ENCODE results near the gene ATF2. TPM values are rescaled to one million over a fixed set of nuclear protein-coding genes. Genes with fewer than 3 reads are reported as not detected.
"Not testable (repeated sequence)": the region's sequence is repeated elsewhere in the genome, so short reads cannot be mapped to it uniquely, and the experiment has no call there.

Gene ATF2
- total RNA-seq, 2 donors from 2014 or later: 57.5 to 64.1 TPM

- Mint-ChIP-seq H3K27me3 (no peaks in the 10 kb centered on the region), H3K27ac (no peak overlapping the region), H3K4me3 (no peak overlapping the region), H3K4me1 (peaks cover 15% of the 10 kb centered on the region), H3K9me3 (no peaks in the 10 kb centered on the region), H3K36me3 (ENCODE audit: low read depth) (peaks cover 73% of the 10 kb centered on the region)
- no peak for ATAC-seq (replicated peaks)
Observed at GRCh38 chr2:175143191-175143590, 24.8 kb downstream of the ATF2 start.

GRCh38 chr2:175140332-175140731 lies 27.7 kb downstream of the ATF2 start:
- H3K27me3 Mint-ChIP-seq: no peaks in the 10 kb centered on the region
- H3K4me1 Mint-ChIP-seq: peaks cover 23% of the 10 kb centered on the region
- ATAC-seq (replicated peaks): no peak
- H3K27ac Mint-ChIP-seq: no peak overlapping the region
- peaks cover 77% of the 10 kb centered on the region for H3K36me3 Mint-ChIP-seq (ENCODE audit: low read depth)
- H3K4me3 Mint-ChIP-seq: no peak overlapping the region
- no peaks in the 10 kb centered on the region for H3K9me3 Mint-ChIP-seq

- ATAC-seq (replicated peaks): no peak
- no peaks in the 10 kb centered on the region for H3K9me3 Mint-ChIP-seq
- H3K4me3 Mint-ChIP-seq: no peak overlapping the region
- H3K36me3 Mint-ChIP-seq (ENCODE audit: low read depth): peaks cover 93% of the 10 kb centered on the region
- peak overlapping the region; percentile 34 for H3K27ac Mint-ChIP-seq
- peaks cover 24% of the 10 kb centered on the region for H3K4me1 Mint-ChIP-seq
- no peaks in the 10 kb centered on the region for H3K27me3 Mint-ChIP-seq
Observed at GRCh38 chr2:175137793-175138192, 30.2 kb downstream of the ATF2 start.

- H3K27me3 Mint-ChIP-seq: no peaks in the 10 kb centered on the region
- H3K36me3 Mint-ChIP-seq (ENCODE audit: low read depth): peaks cover 88% of the 10 kb centered on the region
- ATAC-seq (replicated peaks): no peak
- H3K4me1 Mint-ChIP-seq: peaks cover 24% of the 10 kb centered on the region
- no peaks in the 10 kb centered on the region for H3K9me3 Mint-ChIP-seq
- peak overlapping the region; percentile 34 for H3K27ac Mint-ChIP-seq
- H3K4me3 Mint-ChIP-seq: no peak overlapping the region
Observed at GRCh38 chr2:175136334-175137215, 31.4 kb downstream of the ATF2 start.

GRCh38 chr2:175135862-175136261 lies 32.1 kb downstream of the ATF2 start:
- H3K4me1 Mint-ChIP-seq: peaks cover 24% of the 10 kb centered on the region

GRCh38 chr2:175135177-175135576 lies 32.8 kb downstream of the ATF2 start:
- peaks cover 90% of the 10 kb centered on the region for H3K36me3 Mint-ChIP-seq (ENCODE audit: low read depth)
- H3K27ac Mint-ChIP-seq: no peak overlapping the region
- no peaks in the 10 kb centered on the region for H3K9me3 Mint-ChIP-seq
- no peak overlapping the region for H3K4me3 Mint-ChIP-seq
- ATAC-seq (replicated peaks): no peak
- peaks cover 24% of the 10 kb centered on the region for H3K4me1 Mint-ChIP-seq
- no peaks in the 10 kb centered on the region for H3K27me3 Mint-ChIP-seq

More at GRCh38 chr2:175135862-175136261, 32.1 kb downstream of the ATF2 start:
- ATAC-seq (replicated peaks): no peak
- Mint-ChIP-seq H3K4me3 (no peak overlapping the region), H3K36me3 (ENCODE audit: low read depth) (peaks cover 87% of the 10 kb centered on the region), H3K27ac (no peak overlapping the region), H3K9me3 (no peaks in the 10 kb centered on the region), H3K27me3 (no peaks in the 10 kb centered on the region)

GRCh38 chr2:175131252-175131651 lies 36.8 kb downstream of the ATF2 start:
- no peaks in the 10 kb centered on the region for H3K27me3 Mint-ChIP-seq
- peaks cover 93% of the 10 kb centered on the region for H3K36me3 Mint-ChIP-seq (ENCODE audit: low read depth)
- H3K4me1 Mint-ChIP-seq: peaks cover 11% of the 10 kb centered on the region
- no peak overlapping the region for H3K27ac Mint-ChIP-seq
- H3K9me3 Mint-ChIP-seq: no peaks in the 10 kb centered on the region
- no peak overlapping the region for H3K4me3 Mint-ChIP-seq
- no peak for ATAC-seq (replicated peaks)

- peak overlapping the region; percentile 1 for H3K27ac Mint-ChIP-seq
- ATAC-seq (replicated peaks): no peak
- peaks cover 16% of the 10 kb centered on the region for H3K4me1 Mint-ChIP-seq
- H3K9me3 Mint-ChIP-seq: no peaks in the 10 kb centered on the region
- H3K36me3 Mint-ChIP-seq (ENCODE audit: low read depth): peaks cover 85% of the 10 kb centered on the region
- no peak overlapping the region for H3K4me3 Mint-ChIP-seq
- H3K27me3 Mint-ChIP-seq: no peaks in the 10 kb centered on the region
Observed at GRCh38 chr2:175126661-175127060, 41.3 kb downstream of the ATF2 start.

GRCh38 chr2:175123254-175123653 lies 44.7 kb downstream of the ATF2 start:
- no peak overlapping the region for H3K4me3 Mint-ChIP-seq
- H3K36me3 Mint-ChIP-seq (ENCODE audit: low read depth): peaks cover 59% of the 10 kb centered on the region
- H3K4me1 Mint-ChIP-seq: peaks cover 16% of the 10 kb centered on the region
- no peak for ATAC-seq (replicated peaks)
- no peaks in the 10 kb centered on the region for H3K9me3 Mint-ChIP-seq
- no peaks in the 10 kb centered on the region for H3K27me3 Mint-ChIP-seq
- H3K27ac Mint-ChIP-seq: no peak overlapping the region

GRCh38 chr2:175111200-175111657 lies 56.8 kb downstream of the ATF2 start:
- H3K27me3 Mint-ChIP-seq: no peaks in the 10 kb centered on the region
- H3K9me3 Mint-ChIP-seq: no peaks in the 10 kb centered on the region
- no peak overlapping the region for H3K4me3 Mint-ChIP-seq
- no peaks in the 10 kb centered on the region for H3K4me1 Mint-ChIP-seq
- H3K36me3 Mint-ChIP-seq (ENCODE audit: low read depth): peaks cover 84% of the 10 kb centered on the region
- no peak for ATAC-seq (replicated peaks)
- no peak overlapping the region for H3K27ac Mint-ChIP-seq

GRCh38 chr2:175108091-175108490 lies 59.9 kb downstream of the ATF2 start:
- H3K27me3 Mint-ChIP-seq; H3K4me3 Mint-ChIP-seq; ATAC-seq (replicated peaks); H3K4me1 Mint-ChIP-seq; H3K9me3 Mint-ChIP-seq; H3K27ac Mint-ChIP-seq: not testable (repeated sequence)
- H3K36me3 Mint-ChIP-seq (ENCODE audit: low read depth): peaks cover 83% of the 10 kb centered on the region

GRCh38 chr2:175107146-175107545 lies 60.9 kb downstream of the ATF2 start:
- H3K27me3 Mint-ChIP-seq: no peaks in the 10 kb centered on the region
- no peaks in the 10 kb centered on the region for H3K9me3 Mint-ChIP-seq
- peaks cover 5% of the 10 kb centered on the region for H3K4me1 Mint-ChIP-seq
- no peak overlapping the region for H3K4me3 Mint-ChIP-seq
- no peak overlapping the region for H3K27ac Mint-ChIP-seq
- no peak for ATAC-seq (replicated peaks)
- peaks cover 82% of the 10 kb centered on the region for H3K36me3 Mint-ChIP-seq (ENCODE audit: low read depth)

- no peak overlapping the region for H3K27ac Mint-ChIP-seq
- H3K4me3 Mint-ChIP-seq: no peak overlapping the region
- peaks cover 90% of the 10 kb centered on the region for H3K36me3 Mint-ChIP-seq (ENCODE audit: low read depth)
- H3K4me1 Mint-ChIP-seq: peaks cover 9% of the 10 kb centered on the region
- no peaks in the 10 kb centered on the region for H3K27me3 Mint-ChIP-seq
- ATAC-seq (replicated peaks): no peak
- no peaks in the 10 kb centered on the region for H3K9me3 Mint-ChIP-seq
Observed at GRCh38 chr2:175103191-175103590, 64.8 kb downstream of the ATF2 start.

- Mint-ChIP-seq H3K36me3 (ENCODE audit: low read depth) (peaks cover 90% of the 10 kb centered on the region), H3K27ac (no peak overlapping the region), H3K27me3 (no peaks in the 10 kb centered on the region), H3K9me3 (no peaks in the 10 kb centered on the region), H3K4me1 (peaks cover 9% of the 10 kb centered on the region), H3K4me3 (no peak overlapping the region)
- no peak for ATAC-seq (replicated peaks)
Observed at GRCh38 chr2:175101514-175101913, 66.5 kb downstream of the ATF2 start.

- Mint-ChIP-seq H3K4me1 (peaks cover 4% of the 10 kb centered on the region), H3K27ac (no peak overlapping the region), H3K4me3 (no peak overlapping the region), H3K9me3 (no peaks in the 10 kb centered on the region), H3K27me3 (no peaks in the 10 kb centered on the region), H3K36me3 (ENCODE audit: low read depth) (peaks cover 93% of the 10 kb centered on the region)
- ATAC-seq (replicated peaks): no peak
Observed at GRCh38 chr2:175097297-175097696, 70.7 kb downstream of the ATF2 start.

All from activated T-helper 17 cell treated with anti-CD3 and anti-CD28 coated beads, Interleukin-2, amount 50 U/mL, for 72 hours (primary cell).